ENCODE data around the gene CELSR1.
A peak's percentile ranks its signal among the peaks of the same experiment; 100 is the strongest.
"Not testable (repeated sequence)": the region's sequence is repeated elsewhere in the genome, so short reads cannot be mapped to it uniquely, and the experiment has no call there.

Gene CELSR1

GRCh38 chr22:46415776-46416519, 121.5 kb downstream of the CELSR1 start:
- no peak for DNase-seq

GRCh38 chr22:46414704-46415103, 122.7 kb downstream of the CELSR1 start:
- DNase-seq = no peak

- DNase-seq = peak; percentile 22
These were observed 123.6 kb downstream of the CELSR1 start for GRCh38 chr22:46413725-46414379.

- no peak for DNase-seq
These were observed 126.1 kb downstream of the CELSR1 start for GRCh38 chr22:46411347-46411746.

- DNase-seq = no peak
These were observed 127.1 kb downstream of the CELSR1 start for GRCh38 chr22:46410291-46410808.

GRCh38 chr22:46409631-46410210, 127.7 kb downstream of the CELSR1 start:
- no peak for DNase-seq

- DNase-seq = no peak
These were observed 128.6 kb downstream of the CELSR1 start for GRCh38 chr22:46408568-46409506.

- no peak for DNase-seq
These were observed 129.7 kb downstream of the CELSR1 start for GRCh38 chr22:46407748-46408147.

- no peak for DNase-seq
These were observed 130.6 kb downstream of the CELSR1 start for GRCh38 chr22:46406791-46407190.

GRCh38 chr22:46406349-46406748, 131.1 kb downstream of the CELSR1 start:
- no peak for DNase-seq

- DNase-seq = peak; percentile 25
These were observed 131.5 kb downstream of the CELSR1 start for GRCh38 chr22:46405901-46406300.

GRCh38 chr22:46403880-46404279, 133.5 kb downstream of the CELSR1 start:
- not testable (repeated sequence) for DNase-seq

- no peak for DNase-seq
These were observed 134.9 kb downstream of the CELSR1 start for GRCh38 chr22:46402505-46402904.

- no peak for DNase-seq
These were observed 136.1 kb downstream of the CELSR1 start for GRCh38 chr22:46401370-46401769.

GRCh38 chr22:46399251-46400024, 138.0 kb downstream of the CELSR1 start:
- DNase-seq = no peak

- no peak for DNase-seq
These were observed 139.5 kb downstream of the CELSR1 start for GRCh38 chr22:46397951-46398350.

- no peak for DNase-seq
These were observed 139.9 kb downstream of the CELSR1 start for GRCh38 chr22:46397514-46397913.

GRCh38 chr22:46397049-46397448, 140.4 kb downstream of the CELSR1 start:
- not testable (repeated sequence) for DNase-seq

GRCh38 chr22:46395145-46395544, 142.3 kb downstream of the CELSR1 start:
- no peak for DNase-seq

GRCh38 chr22:46394622-46395021, 142.8 kb downstream of the CELSR1 start:
- DNase-seq = no peak

- DNase-seq = peak; percentile 32
These were observed 143.5 kb downstream of the CELSR1 start for GRCh38 chr22:46393873-46394272.
